IPS DF 4.7 (cell line): ENCODE measurements around the gene TTC28.
"Not testable (repeated sequence)": the region's sequence is repeated elsewhere in the genome, so short reads cannot be mapped to it uniquely, and the experiment has no call there.

Experiments
- DNase-seq: peaks from one replicate; pipeline ENCODE4 v3.0.0-alpha.2; 2013; ENCODE audit warnings: low spot score; ENCODE audit errors: extremely low read depth

TTC28 gene

GRCh38 chr22:28060594-28060993 lies 619.0 kb downstream of the TTC28 start:
- DNase-seq: not testable (repeated sequence)

- no peak for DNase-seq
These were observed 621.6 kb downstream of the TTC28 start for GRCh38 chr22:28058036-28058435.

DNA sequence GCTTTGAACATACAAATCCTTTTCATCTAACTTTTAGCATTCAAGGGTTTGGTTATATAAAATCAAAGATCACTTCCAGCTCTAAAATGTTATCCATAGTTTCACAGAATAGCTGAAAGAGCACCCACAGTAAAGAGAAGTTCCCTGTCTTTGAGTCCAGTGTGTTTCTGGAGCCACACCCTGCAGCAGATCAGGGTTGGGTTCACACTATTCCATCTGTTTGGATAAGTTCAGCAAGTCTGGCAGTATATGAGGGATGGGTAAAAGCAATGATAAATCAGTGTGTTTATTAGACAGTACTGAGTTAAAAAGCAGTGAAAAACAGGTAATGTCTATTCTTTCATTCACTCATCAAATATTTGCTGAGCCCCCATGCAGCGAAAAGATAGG lies 624.8 kb downstream of the TTC28 start:
- DNase-seq: no peak

- no peak for DNase-seq
These were observed 625.5 kb downstream of the TTC28 start for GRCh38 chr22:28053896-28054818.

- no peak for DNase-seq
These were observed 626.8 kb downstream of the TTC28 start for GRCh38 chr22:28052825-28053269.

- peak; percentile 53 for DNase-seq
These were observed 627.8 kb downstream of the TTC28 start for GRCh38 chr22:28051787-28052356.

- DNase-seq: no peak
These were observed 628.4 kb downstream of the TTC28 start for GRCh38 chr22:28051091-28051786.

GRCh38 chr22:28048529-28048928 lies 631.1 kb downstream of the TTC28 start:
- no peak for DNase-seq

- no peak for DNase-seq
These were observed 631.9 kb downstream of the TTC28 start for GRCh38 chr22:28047740-28048139.

- no peak for DNase-seq
These were observed 633.5 kb downstream of the TTC28 start for GRCh38 chr22:28046100-28046499.

DNA sequence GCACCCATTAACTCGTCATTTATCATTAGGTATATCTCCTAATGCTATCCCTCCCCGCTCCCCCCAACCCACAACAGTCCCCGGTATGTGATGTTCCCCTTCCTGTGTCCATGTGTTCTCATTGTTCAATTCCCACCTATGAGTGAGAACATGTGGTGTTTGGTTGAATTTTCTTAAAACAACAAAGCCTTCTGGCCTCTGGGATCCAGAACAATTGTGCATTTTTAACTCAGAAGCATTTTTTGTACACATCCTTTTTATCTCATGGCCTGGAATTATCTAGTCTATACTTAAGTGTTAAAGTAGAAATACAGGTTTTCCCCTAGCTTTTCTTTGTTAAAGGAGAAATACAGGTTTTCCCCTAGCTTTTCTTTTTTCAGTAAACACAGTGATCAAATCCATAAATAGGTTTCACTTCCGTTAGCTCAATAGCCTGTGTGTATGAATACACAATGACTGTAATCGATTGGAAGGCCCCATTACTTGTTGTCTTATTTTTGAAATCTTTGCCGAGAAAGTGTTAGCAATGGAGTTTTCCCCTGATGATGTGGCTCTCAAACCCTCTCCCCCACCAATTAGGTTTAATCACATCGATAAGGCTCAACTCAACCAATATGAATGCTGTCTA lies 635.0 kb downstream of the TTC28 start:
- DNase-seq: no peak

GRCh38 chr22:28043266-28043665 lies 636.4 kb downstream of the TTC28 start:
- no peak for DNase-seq

GRCh38 chr22:28034760-28035401 lies 644.8 kb downstream of the TTC28 start:
- no peak for DNase-seq

GRCh38 chr22:28034145-28034759 lies 645.4 kb downstream of the TTC28 start:
- no peak for DNase-seq

DNA sequence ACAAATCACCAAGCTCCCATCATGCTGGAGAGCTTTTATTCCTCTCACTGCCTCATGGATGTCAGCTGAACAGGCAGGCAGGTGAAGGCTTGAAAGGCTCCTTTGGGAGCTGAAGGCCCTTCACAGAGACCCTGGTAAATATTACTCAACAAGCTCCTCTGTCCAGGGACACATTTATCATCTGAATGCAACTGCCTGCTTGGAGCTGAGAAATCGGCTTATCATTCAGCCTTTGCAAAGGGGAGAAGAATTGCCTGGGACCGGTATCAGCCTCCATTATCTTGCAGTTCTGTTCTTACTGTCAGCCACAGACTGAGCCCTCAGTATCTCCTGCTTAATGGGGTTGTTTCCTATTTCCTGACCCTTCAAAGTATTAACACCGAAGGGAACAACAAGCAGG lies 646.8 kb downstream of the TTC28 start:
- DNase-seq: no peak

- DNase-seq: no peak
These were observed 648.2 kb downstream of the TTC28 start for GRCh38 chr22:28031383-28031922.

GRCh38 chr22:28030473-28030872 lies 649.2 kb downstream of the TTC28 start:
- DNase-seq: no peak

GRCh38 chr22:28029956-28030355 lies 649.7 kb downstream of the TTC28 start:
- DNase-seq: no peak

GRCh38 chr22:28029201-28029948 lies 650.3 kb downstream of the TTC28 start:
- DNase-seq: no peak
